CD4-positive, alpha-beta T cell (primary cell): Measurements from ENCODE around the gene CPM. TPM values are rescaled to one million over a fixed set of nuclear protein-coding genes. Genes with fewer than 3 reads are reported as not detected.

Experiments
- ATAC-seq: fragments of 200-7000 bp; cut with Tn5 transposase; one replicate; pipeline ENCODE4 v1.10.0; 2022; ENCODE audit warnings: mild to moderate bottlenecking; ENCODE audit not compliant: poor library complexity
- CTCF ChIA-PET: fragments of 350-600 bp; sonication (Branson Sonifier 250); formaldehyde crosslinking; loops from one replicate; lab custom pipeline; 2021; ENCODE audit warnings: antibody characterized with exemption, inconsistent platforms; lab: Charles Lee
- POLR2A ChIA-PET: fragments of 350-600 bp; sonication (Branson Sonifier 250); formaldehyde crosslinking; loops from one replicate; lab custom pipeline; 2021; ENCODE audit warnings: antibody characterized with exemption, inconsistent platforms; lab: Charles Lee
- DNase-seq, 14 experiments: peaks; one replicate each; pipeline ENCODE4 v3.0.0-alpha.2; 2013 to 2020; ENCODE audit warnings: mixed read lengths in 2 of 14
- H3K27ac ChIP-seq, 2 donors: one replicate each; pipeline versions ENCODE4 v1.5.1 to v1.7.0; 2013; ENCODE audit warnings: low read length in 2 of 2, low read depth in 1 of 2, mild to moderate bottlenecking in 1 of 2
- H3K27me3 ChIP-seq, 2 experiments: 1 replicate in 1 of 2; 2 replicates in 1 of 2; pipeline versions ENCODE4 v1.6.1 to v1.7.0; 2013; ENCODE audit warnings: low read length in 2 of 2, control low read depth in 1 of 2, mild to moderate bottlenecking in 1 of 2, moderate library complexity in 1 of 2; ENCODE audit not compliant: insufficient read depth in 2 of 2, control insufficient read depth in 1 of 2
- H3K36me3 ChIP-seq: one replicate; pipeline ENCODE4 v1.6.1; 2013; ENCODE audit warnings: low read length, control low read depth; ENCODE audit not compliant: insufficient read depth
- H3K4me1 ChIP-seq: one replicate; pipeline ENCODE4 v1.6.1; 2013; ENCODE audit warnings: low read length, control low read depth; ENCODE audit not compliant: insufficient read depth
- H3K4me3 ChIP-seq: one replicate; pipeline ENCODE4 v1.5.1; 2013; ENCODE audit warnings: mild to moderate bottlenecking, low read length, moderate library complexity
- H3K9me3 ChIP-seq, 2 experiments: 1 replicate in 1 of 2; 2 replicates in 1 of 2; pipeline versions ENCODE4 v1.6.1 to v1.7.0; 2013; ENCODE audit warnings: low read length in 2 of 2, mild to moderate bottlenecking in 2 of 2, control low read depth in 1 of 2, moderate library complexity in 1 of 2; ENCODE audit not compliant: control insufficient read depth in 1 of 2, insufficient read depth in 1 of 2
- H3K27ac Mint-ChIP-seq: one replicate; pipeline ENCODE4 v1.8.0; 2020; ENCODE audit warnings: mixed read lengths
- H3K27me3 Mint-ChIP-seq: one replicate; pipeline ENCODE4 v1.8.0; 2021; ENCODE audit warnings: mixed read lengths
- H3K36me3 Mint-ChIP-seq: one replicate; pipeline ENCODE4 v1.8.0; 2021; ENCODE audit warnings: low read depth, mixed read lengths
- H3K4me1 Mint-ChIP-seq: one replicate; pipeline ENCODE4 v1.8.0; 2021; ENCODE audit warnings: low read depth, mixed read lengths
- H3K4me3 Mint-ChIP-seq: one replicate; pipeline ENCODE4 v1.8.0; 2020; ENCODE audit warnings: mild to moderate bottlenecking, mixed read lengths
- H3K9me3 Mint-ChIP-seq: one replicate; pipeline ENCODE4 v1.8.0; 2020; ENCODE audit warnings: mixed read lengths
- CTCF ChIP-seq: fragments of 200-600 bp; IDR thresholded peaks from one replicate; pipeline ENCODE4 v1.8.0; 2022; ENCODE audit warnings: antibody characterized with exemption, mild to moderate bottlenecking
- intact Hi-C, 2 experiments: fragments of 100-400 bp; cut with DNase I in 1 of 2; cut with micrococcal nuclease in 1 of 2; formaldehyde crosslinking; loops; one replicate each; pipeline versions ENCODE4 v1.15.1 to v1.9.0; 2023 to 2025; cut with DNase I, micrococcal nuclease
- total RNA-seq, 174 experiments: library from RNA in 2 of 174; stranded (reverse) in 2 of 174; gene quantifications; one replicate each; pipeline ENCODE4 v1.2.3 and lab custom pipeline; 2021 to 2026

Gene CPM
- total RNA-seq, 2 experiments from 2014 or later, result 1.9 to 2.2 TPM

GRCh38 chr12:68853396-68854077 is 79.4 kb downstream of the CPM start:
- no peaks in the 10 kb centered on the region for H3K9me3 ChIP-seq
- H3K4me1 ChIP-seq, result no peaks in the 10 kb centered on the region
- Mint-ChIP-seq H3K9me3 (no peaks in the 10 kb centered on the region), H3K27ac (no peak overlapping the region), H3K36me3 (no peaks in the 10 kb centered on the region), H3K4me3 (no peak overlapping the region), H3K4me1 (no peaks in the 10 kb centered on the region), H3K27me3 (no peaks in the 10 kb centered on the region)
- ATAC-seq (no peak), DNase-seq (no peak)
- no peaks in the 10 kb centered on the region for H3K36me3 ChIP-seq
- no peak overlapping the region for H3K27ac ChIP-seq
- H3K27me3 ChIP-seq, result no peaks in the 10 kb centered on the region
- no peak overlapping the region for H3K4me3 ChIP-seq
- TF ChIP-seq CTCF, result no peak
- POLR2A ChIA-PET, result no interaction called here
- CTCF ChIA-PET, result no interaction called here
- intact Hi-C loops, result no loop called here

- ChIA-PET CTCF (no interaction called here), POLR2A (no interaction called here)
- Histone ChIP-seq H3K36me3 (no peaks in the 10 kb centered on the region), H3K27me3 (no peaks in the 10 kb centered on the region), H3K27ac (no peak overlapping the region), H3K9me3 (no peaks in the 10 kb centered on the region), H3K4me1 (no peaks in the 10 kb centered on the region), H3K4me3 (no peak overlapping the region)
- intact Hi-C loops, result no loop called here
- Mint-ChIP-seq H3K4me1 (no peaks in the 10 kb centered on the region), H3K4me3 (no peak overlapping the region), H3K9me3 (no peaks in the 10 kb centered on the region), H3K36me3 (no peaks in the 10 kb centered on the region), H3K27me3 (no peaks in the 10 kb centered on the region), H3K27ac (no peak overlapping the region)
- no peak for ATAC-seq
- no peak for TF ChIP-seq CTCF
- DNase-seq, result no peak
Measured at GRCh38 chr12:68851592-68852306, 81.2 kb downstream of the CPM start.

GRCh38 chr12:68850390-68850789 is 82.6 kb downstream of the CPM start:
- no peak overlapping the region for H3K4me3 ChIP-seq

More at GRCh38 chr12:68850390-68850789, 82.6 kb downstream of the CPM start:
- Mint-ChIP-seq H3K27me3 (no peaks in the 10 kb centered on the region), H3K4me1 (no peaks in the 10 kb centered on the region), H3K9me3 (no peaks in the 10 kb centered on the region), H3K36me3 (no peaks in the 10 kb centered on the region), H3K4me3 (no peak overlapping the region), H3K27ac (no peak overlapping the region)
- intact Hi-C loops, result no loop called here
- no peaks in the 10 kb centered on the region for H3K4me1 ChIP-seq
- DNase-seq, result no peak
- no peaks in the 10 kb centered on the region for H3K27me3 ChIP-seq
- no peaks in the 10 kb centered on the region for H3K36me3 ChIP-seq
- no peaks in the 10 kb centered on the region for H3K9me3 ChIP-seq
- no peak overlapping the region for H3K27ac ChIP-seq
- POLR2A ChIA-PET, result no interaction called here
- ATAC-seq, result no peak
- no peak for TF ChIP-seq CTCF
- CTCF ChIA-PET, result no interaction called here
